GM13976 (cell line): Measurements from ENCODE around the gene CAPZB.

Experiments used
- DNase-seq: peaks from one replicate; pipeline ENCODE4 v3.0.0; 2012; ENCODE audit warnings: low spot score
- CTCF ChIP-seq: IDR thresholded peaks from 2 replicates; pipeline ENCODE4 v1.5.1; 2012; ENCODE audit warnings: borderline replicate concordance, mild to moderate bottlenecking; ENCODE audit not compliant: insufficient read depth; ENCODE audit errors: extremely low read depth, missing control alignments, control extremely low read depth
- in situ Hi-C: fragments of 300-500 bp; cut with MboI; formaldehyde crosslinking; loops from one replicate; pipeline ENCODE4 v1.12.0; 2022; ENCODE audit warnings: low sequenced_read_pairs, mixed read lengths, inconsistent platforms; ENCODE audit not compliant: unreplicated experiment

CAPZB gene

GRCh38 chr1:19313961-19314882, 171.1 kb downstream of the CAPZB start:
- in situ Hi-C loops = no loop called here
- no peak for TF ChIP-seq CTCF
- no peak for DNase-seq

DNA sequence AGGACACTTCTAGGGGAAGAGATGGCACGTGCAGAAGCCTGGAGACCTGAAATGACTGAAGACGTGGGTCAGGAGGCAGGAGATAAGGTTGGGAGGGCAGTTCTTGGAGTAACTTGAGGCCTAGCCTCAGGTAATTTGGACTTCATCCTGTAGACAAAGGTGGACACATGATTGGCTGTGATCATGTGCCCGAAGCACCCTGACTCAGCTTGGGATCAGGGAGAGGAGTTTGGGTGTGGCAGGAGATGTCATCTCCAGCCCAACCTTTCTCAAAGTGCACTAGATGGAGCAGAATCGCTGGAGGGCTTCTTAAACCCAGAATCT, 171.7 kb downstream of the CAPZB start:
- no peak for TF ChIP-seq CTCF
- no peak for DNase-seq
- in situ Hi-C loops = no loop called here

GRCh38 chr1:19312782-19313635, 172.3 kb downstream of the CAPZB start:
- in situ Hi-C loops = no loop called here
- DNase-seq = no peak
- no peak for TF ChIP-seq CTCF

GRCh38 chr1:19311931-19312781, 173.2 kb downstream of the CAPZB start, which contains the start of the genes AKR7A2 and SLC66A1:
AKR7A2 (minus strand) TSS chr1:19312144; CDS start chr1:19312124, 20 bp downstream.
SLC66A1 (plus strand) TSS chr1:19312326; CDS start chr1:19317678, 5,352 bp downstream.
- peak; percentile 7 for TF ChIP-seq CTCF
- DNase-seq = peak; percentile 100
- in situ Hi-C loops = no loop called here

DNA sequence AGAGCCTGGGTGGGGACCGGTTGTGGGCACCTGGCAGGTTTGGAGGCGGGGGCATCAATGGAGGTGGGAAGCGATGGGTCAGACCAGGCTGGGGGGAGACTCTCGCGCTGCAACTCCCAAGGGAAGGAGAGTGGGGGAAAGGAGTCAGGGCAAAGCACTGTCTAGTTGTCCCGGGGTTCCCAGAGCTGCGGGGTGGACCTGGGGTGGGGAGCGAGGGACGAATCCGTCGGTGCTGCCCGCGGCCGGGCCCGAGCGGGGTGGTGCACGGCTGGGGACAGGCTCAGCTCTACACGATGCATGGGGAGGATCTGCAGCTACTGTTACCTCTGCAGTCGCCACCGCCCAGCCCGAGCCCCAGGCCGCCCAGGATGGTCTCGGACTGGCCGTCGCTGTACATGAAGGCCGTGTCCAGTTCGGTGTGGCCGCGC, 173.8 kb downstream of the CAPZB start:
- no peak for TF ChIP-seq CTCF
- in situ Hi-C loops = no loop called here
- peak; percentile 47 for DNase-seq
